IMR-90 (cell line): Measurements from ENCODE around the gene CTSL. TPM values are rescaled to one million over a fixed set of nuclear protein-coding genes. Genes with fewer than 3 reads are reported as not detected.
"Not testable (repeated sequence)": the region's sequence is repeated elsewhere in the genome, so short reads cannot be mapped to it uniquely, and the experiment has no call there.

ENCODE experiments used
- ATAC-seq: fragments of 200-7000 bp; cut with Tn5 transposase; 2 replicates; pipeline ENCODE4 v1.9.1; 2020; ENCODE audit warnings: low read depth, mild to moderate bottlenecking, moderate library complexity
- BruUV-seq: library from RNA; stranded (reverse); fragments of 400-500 nt; replicated peaks from 2 replicates; lab custom pipeline; 2021; lab: Mats Ljungman, UMichigan
- CTCF ChIA-PET: fragments of 300-600 bp; formaldehyde crosslinking; extraction: SDS; loops from one replicate; lab custom pipeline; 2021; ENCODE audit warnings: antibody characterized with exemption; lab: Yijun Ruan, JAX
- POLR2A ChIA-PET: fragments of 300-600 bp; sonication (Branson Sonifier 250); formaldehyde crosslinking; loops from one replicate; lab custom pipeline; 2022; ENCODE audit warnings: antibody characterized with exemption; ENCODE audit not compliant: unreplicated experiment; lab: Charles Lee
- DNase-seq: peaks from one replicate; pipeline ENCODE4 v3.0.0; 2013
- H2AFZ ChIP-seq: replicated peaks from 2 replicates; pipeline ENCODE3; 2013; ENCODE audit warnings: low read length, mild to moderate bottlenecking; ENCODE audit not compliant: poor library complexity
- H2AK5ac ChIP-seq: 2 replicates; pipeline ENCODE4 v1.6.1; 2013; ENCODE audit warnings: low read depth, low read length, inconsistent platforms
- H2AK9ac ChIP-seq: replicated peaks from 2 replicates; pipeline ENCODE3; 2013; ENCODE audit warnings: mild to moderate bottlenecking, low read depth, low read length, moderate library complexity; ENCODE audit not compliant: poor library complexity
- H2BK120ac ChIP-seq: 2 replicates; pipeline ENCODE4 v1.6.1; 2013; ENCODE audit warnings: low read depth, low read length, inconsistent platforms
- H2BK15ac ChIP-seq: 3 replicates; pipeline ENCODE4 v1.6.1; 2013; ENCODE audit warnings: low read depth, low read length, inconsistent platforms
- H2BK20ac ChIP-seq: 2 replicates; pipeline ENCODE4 v1.6.1; 2013; ENCODE audit warnings: low read depth, mild to moderate bottlenecking, inconsistent platforms, low read length, moderate library complexity
- H2BK5ac ChIP-seq: 2 replicates; pipeline ENCODE4 v1.6.1; 2013; ENCODE audit warnings: mild to moderate bottlenecking, low read depth, low read length, inconsistent platforms; ENCODE audit not compliant: poor library complexity, severe bottlenecking
- H3K14ac ChIP-seq: replicated peaks from 2 replicates; pipeline ENCODE4 v1.6.1; 2013; ENCODE audit warnings: low read depth, low read length, inconsistent platforms
- H3K18ac ChIP-seq: 2 replicates; pipeline ENCODE4 v1.6.1; 2013; ENCODE audit warnings: low read depth, low read length, control low read depth
- H3K23ac ChIP-seq: 2 replicates; pipeline ENCODE4 v1.6.1; 2013; ENCODE audit warnings: low read depth, low read length, inconsistent platforms
- H3K27ac ChIP-seq: 2 replicates; pipeline ENCODE4 v1.5.1; 2013; ENCODE audit warnings: mild to moderate bottlenecking, control low read depth, low read length; ENCODE audit not compliant: insufficient read depth
- H3K27me3 ChIP-seq: 2 replicates; pipeline ENCODE4 v1.6.1; 2013; ENCODE audit warnings: low read length; ENCODE audit not compliant: control insufficient read depth, insufficient read depth
- H3K36me3 ChIP-seq: 2 replicates; pipeline ENCODE4 v1.6.1; 2013; ENCODE audit warnings: low read length, mixed read lengths; ENCODE audit not compliant: control insufficient read depth, insufficient read depth
- H3K4ac ChIP-seq: 2 replicates; pipeline ENCODE4 v1.6.1; 2013; ENCODE audit warnings: low read depth, low read length, inconsistent platforms
- H3K4me1 ChIP-seq: 2 replicates; pipeline ENCODE4 v1.6.1; 2013; ENCODE audit warnings: low read length, mixed read lengths; ENCODE audit not compliant: control insufficient read depth, insufficient read depth
- H3K4me2 ChIP-seq: 2 replicates; pipeline ENCODE4 v1.6.1; 2013; ENCODE audit warnings: low read depth, mild to moderate bottlenecking, control low read depth, low read length, moderate library complexity
- H3K4me3 ChIP-seq: 2 replicates; pipeline ENCODE4 v1.5.1; 2013; ENCODE audit warnings: low read depth, mild to moderate bottlenecking, control low read depth, low read length, moderate library complexity; ENCODE audit not compliant: insufficient read depth
- H3K56ac ChIP-seq: 2 replicates; pipeline ENCODE4 v1.6.1; 2013; ENCODE audit warnings: low read length, inconsistent platforms; ENCODE audit not compliant: insufficient read depth; ENCODE audit errors: extremely low read depth
- H3K79me1 ChIP-seq, 2 experiments: 2 replicates each; pipeline ENCODE4 v1.6.1; 2013; ENCODE audit warnings: low read length in 2 of 2, inconsistent platforms in 1 of 2, low read depth in 1 of 2
- H3K9ac ChIP-seq: 2 replicates; pipeline ENCODE4 v1.6.1; 2013; ENCODE audit warnings: low read depth, low read length, control low read depth
- H3K9me1 ChIP-seq: 2 replicates; pipeline ENCODE4 v1.6.1; 2013; ENCODE audit warnings: low read length, inconsistent platforms; ENCODE audit not compliant: insufficient read depth
- H3K9me3 ChIP-seq: 2 replicates; pipeline ENCODE4 v1.6.1; 2013; ENCODE audit warnings: low read length; ENCODE audit not compliant: control insufficient read depth, insufficient read depth
- H4K20me1 ChIP-seq: 2 replicates; pipeline ENCODE4 v1.6.1; 2013; ENCODE audit warnings: low read length, inconsistent platforms; ENCODE audit not compliant: insufficient read depth
- H4K5ac ChIP-seq: 2 replicates; pipeline ENCODE4 v1.6.1; 2013; ENCODE audit warnings: mild to moderate bottlenecking, low read depth, low read length, control low read depth
- H4K8ac ChIP-seq, 2 experiments: 2 replicates each; pipeline ENCODE4 v1.6.1; 2013; ENCODE audit warnings: low read depth in 2 of 2, low read length in 2 of 2, control low read depth in 1 of 2, inconsistent platforms in 1 of 2
- H4K91ac ChIP-seq: 2 replicates; pipeline ENCODE4 v1.6.1; 2013; ENCODE audit warnings: low read depth, low read length, inconsistent platforms; ENCODE audit not compliant: insufficient read depth
- WGBS, 2 experiments: methylation state at CpG; one replicate each; pipeline versions ENCODE4 v1.1.5 to v1.1.7; 2013; ENCODE audit warnings: missing lambda C conversion rate in 2 of 2; ENCODE audit not compliant: insufficient read length in 1 of 2; ENCODE audit errors: extremely low coverage in 2 of 2; 5-methylcytosine and 5-hydroxymethylcytosine counted together
- dilution Hi-C: fragments of 300-500 bp; cut with HindIII; formaldehyde crosslinking; loops from one replicate; pipeline ENCODE4 v1.14.3; 2018; ENCODE audit warnings: low sequenced_read_pairs; ENCODE audit not compliant: unreplicated experiment
- in situ Hi-C: fragments of 300-500 bp; cut with MboI; formaldehyde crosslinking; loops from 3 replicates; pipeline ENCODE4 v1.14.3; 2019; ENCODE audit warnings: low sequenced_read_pairs, inconsistent platforms, mixed read lengths
- intact Hi-C: fragments of 100-400 bp; cut with micrococcal nuclease; formaldehyde crosslinking; loops from 2 replicates; pipeline ENCODE4 v1.10.0; 2022
- polyA plus RNA-seq, 3 experiments: library from polyadenylated mRNA; depleted of rRNA; stranded (reverse); fragments of >200 nt; gene quantifications; 2 replicates each; pipeline ENCODE4 v1.2.3, GENCODE V29; 2012; ENCODE audit warnings: low replicate concordance in 1 of 3
- total RNA-seq: library from RNA; depleted of rRNA; stranded (reverse); fragments of >200 nt; gene quantifications from 2 replicates; pipeline ENCODE4 v1.2.3, GENCODE V29; 2012

The CTSL gene
- total and polyA plus RNA-seq, 2 of the 4 experiments (the other 2 are of a cell fraction), result 57.0 to 112 TPM

DNA sequence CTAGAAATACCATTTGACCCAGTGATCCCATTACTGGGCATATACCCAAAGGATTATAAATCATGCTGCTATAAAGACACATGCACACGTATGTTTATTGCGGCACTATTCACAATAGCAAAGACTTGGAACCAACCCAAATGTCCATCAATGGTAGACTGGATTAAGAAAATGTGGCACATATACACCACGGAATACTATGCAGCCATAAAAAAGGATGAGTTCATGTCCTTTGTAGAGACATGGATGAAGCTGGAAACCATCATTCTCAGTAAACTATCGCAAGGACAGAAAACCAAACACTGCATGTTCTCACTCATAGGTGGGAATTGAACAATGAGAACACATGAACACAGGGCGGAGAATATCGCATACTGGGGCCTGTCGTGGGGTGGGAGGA is 18.3 kb downstream of the CTSL start:
- H2AK9ac ChIP-seq, H2BK20ac ChIP-seq, H3K18ac ChIP-seq, H3K4ac ChIP-seq, H3K27me3 ChIP-seq, H2AK5ac ChIP-seq, ATAC-seq, H4K8ac ChIP-seq, H3K36me3 ChIP-seq, H3K4me1 ChIP-seq, H3K79me1 ChIP-seq, H3K4me3 ChIP-seq, H3K14ac ChIP-seq, H2AFZ ChIP-seq, H3K9me3 ChIP-seq, H4K91ac ChIP-seq, H3K9ac ChIP-seq, H2BK120ac ChIP-seq, H2BK15ac ChIP-seq, CTCF ChIA-PET, intact Hi-C loops, H4K20me1 ChIP-seq, in situ Hi-C loops, BruUV-seq, POLR2A ChIA-PET, DNase-seq, H3K23ac ChIP-seq, H3K4me2 ChIP-seq, H3K9me1 ChIP-seq, H3K56ac ChIP-seq, dilution Hi-C loops, H2BK5ac ChIP-seq, H3K27ac ChIP-seq, H4K5ac ChIP-seq: not testable (repeated sequence)
- no CpG with 5 or more reads among the region's 7 CpGs for WGBS, 2 experiments
